Ureter (tissue), 1 donor: Measurements from ENCODE around the gene ALK. TPM values are rescaled to one million over a fixed set of nuclear protein-coding genes. Genes with fewer than 3 reads are reported as not detected.

Source experiments
- DNase-seq: peaks from one replicate; pipeline ENCODE4 v3.0.0-alpha.2; 2020; ENCODE audit warnings: low spot score
- total RNA-seq: library from RNA; stranded (reverse); gene quantifications from one replicate; pipeline ENCODE4 v1.2.4, GENCODE V29; 2023
- donor health status: DM: yes; HTN: yes; CAD: no.

Gene ALK
- total RNA-seq, 1 donor from 2014 or later, result 0.36 TPM

GRCh38 chr2:29452036-29452435 is 469.4 kb downstream of the ALK start:
- no peak for DNase-seq

- no peak for DNase-seq
Observed at GRCh38 chr2:29450596-29451222, 470.7 kb downstream of the ALK start.

GRCh38 chr2:29449499-29449898 is 471.9 kb downstream of the ALK start:
- DNase-seq, result no peak

- no peak for DNase-seq
Observed at GRCh38 chr2:29448096-29448688, 473.2 kb downstream of the ALK start.

DNA sequence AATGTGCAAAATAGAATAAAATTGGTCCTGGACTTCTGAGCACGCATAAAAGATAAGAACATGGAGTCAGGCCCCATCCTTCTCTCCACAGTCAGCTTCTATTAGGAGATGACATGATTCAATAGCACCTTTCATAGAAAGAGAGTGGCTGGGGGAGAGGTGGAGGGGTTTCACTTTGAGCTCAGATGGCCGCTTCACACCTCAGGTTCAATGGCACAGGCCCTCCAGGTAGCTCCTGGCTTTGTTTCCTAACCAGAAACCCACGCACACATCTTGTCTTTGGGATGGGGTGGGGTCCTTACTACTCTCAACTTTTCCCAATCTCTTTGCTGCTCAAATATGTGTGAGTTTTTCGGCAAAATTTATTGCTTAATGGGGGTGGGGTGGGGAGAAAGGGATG is 473.9 kb downstream of the ALK start:
- no peak for DNase-seq

GRCh38 chr2:29446847-29447246 is 474.5 kb downstream of the ALK start:
- DNase-seq, result no peak

GRCh38 chr2:29444150-29444549 is 477.2 kb downstream of the ALK start:
- no peak for DNase-seq

DNA sequence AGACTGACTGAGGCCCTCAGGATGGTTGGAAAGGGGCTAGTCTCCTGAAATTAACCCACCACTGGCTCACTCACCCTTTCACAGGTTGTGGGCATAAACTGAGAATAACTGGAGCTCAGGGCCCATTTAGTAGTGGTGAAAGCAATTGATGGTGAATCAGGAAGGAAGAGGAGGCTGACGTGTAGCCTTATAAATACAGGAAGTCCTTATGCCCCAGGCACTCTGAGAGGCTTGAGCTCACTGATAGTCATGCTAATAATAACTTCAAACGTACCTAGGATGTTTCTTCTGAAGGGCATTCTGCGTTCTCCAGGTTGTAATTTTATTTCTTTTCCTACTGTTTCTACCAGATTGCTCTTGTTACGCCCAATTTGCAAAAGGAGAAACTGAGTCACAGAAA is 477.8 kb downstream of the ALK start:
- no peak for DNase-seq

- DNase-seq, result no peak
Observed at GRCh38 chr2:29443151-29443550, 478.2 kb downstream of the ALK start.

GRCh38 chr2:29440921-29441623 is 480.3 kb downstream of the ALK start:
- no peak for DNase-seq

GRCh38 chr2:29433920-29434319 is 487.5 kb downstream of the ALK start:
- DNase-seq, result no peak

DNA sequence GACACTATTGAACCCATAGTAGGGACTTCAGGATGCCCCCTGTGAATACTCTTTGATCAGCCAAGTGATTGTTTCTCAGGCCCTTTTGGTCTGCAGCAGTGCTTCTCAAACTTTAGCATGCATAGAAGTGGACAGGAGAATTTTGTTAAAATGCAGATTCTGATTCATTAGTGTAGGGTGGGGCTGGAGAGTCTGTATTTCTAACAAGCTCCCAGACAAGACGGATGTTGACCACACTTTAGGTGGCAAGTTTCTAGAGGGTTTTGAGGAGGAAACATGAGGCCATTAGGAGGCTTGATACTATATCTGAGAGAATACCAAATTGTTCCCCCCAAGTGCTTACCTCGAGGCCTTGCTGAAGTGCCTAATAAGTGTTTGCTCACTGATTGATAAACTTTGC is 488.3 kb downstream of the ALK start:
- no peak for DNase-seq

DNA sequence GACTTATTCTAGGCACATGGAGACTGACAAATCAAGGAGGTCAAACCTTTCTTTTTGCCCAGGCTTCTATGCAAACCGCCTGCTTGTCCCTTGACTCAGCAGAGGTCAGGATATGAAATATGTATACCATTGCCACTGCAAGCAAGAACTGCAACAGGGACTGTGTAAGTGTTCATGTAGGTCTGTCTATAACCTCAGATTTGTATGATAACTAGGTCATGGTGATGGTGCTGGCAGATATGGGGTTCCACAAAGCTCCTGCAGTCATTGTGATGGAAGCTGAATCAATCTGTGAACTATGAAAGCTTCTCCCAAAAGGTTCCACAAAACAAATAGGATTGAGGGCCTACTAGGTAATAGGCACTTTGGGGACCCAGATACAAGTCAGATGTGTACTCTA is 489.9 kb downstream of the ALK start:
- no peak for DNase-seq

GRCh38 chr2:29430382-29431112 is 490.8 kb downstream of the ALK start:
- DNase-seq, result no peak

GRCh38 chr2:29426354-29426753 is 495.0 kb downstream of the ALK start:
- no peak for DNase-seq

DNA sequence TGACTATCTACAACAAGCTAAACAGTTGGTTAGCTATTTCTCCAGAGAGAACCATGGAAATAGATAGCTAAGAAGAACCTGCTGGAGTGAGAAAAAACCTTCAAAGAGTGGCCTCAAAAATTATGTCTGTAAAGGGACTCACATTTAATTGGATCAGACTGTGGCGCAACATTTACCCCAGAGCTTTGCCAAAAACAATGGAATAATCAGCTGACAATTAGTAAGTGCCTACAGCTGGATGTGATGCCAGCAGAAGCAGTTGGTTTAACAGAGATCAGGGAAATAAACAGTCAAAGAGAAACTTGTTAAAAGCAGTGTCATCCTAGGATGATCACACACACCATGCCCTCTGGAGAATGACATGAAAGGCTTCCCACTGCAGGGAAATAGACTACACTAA is 495.5 kb downstream of the ALK start:
- DNase-seq, result no peak

DNA sequence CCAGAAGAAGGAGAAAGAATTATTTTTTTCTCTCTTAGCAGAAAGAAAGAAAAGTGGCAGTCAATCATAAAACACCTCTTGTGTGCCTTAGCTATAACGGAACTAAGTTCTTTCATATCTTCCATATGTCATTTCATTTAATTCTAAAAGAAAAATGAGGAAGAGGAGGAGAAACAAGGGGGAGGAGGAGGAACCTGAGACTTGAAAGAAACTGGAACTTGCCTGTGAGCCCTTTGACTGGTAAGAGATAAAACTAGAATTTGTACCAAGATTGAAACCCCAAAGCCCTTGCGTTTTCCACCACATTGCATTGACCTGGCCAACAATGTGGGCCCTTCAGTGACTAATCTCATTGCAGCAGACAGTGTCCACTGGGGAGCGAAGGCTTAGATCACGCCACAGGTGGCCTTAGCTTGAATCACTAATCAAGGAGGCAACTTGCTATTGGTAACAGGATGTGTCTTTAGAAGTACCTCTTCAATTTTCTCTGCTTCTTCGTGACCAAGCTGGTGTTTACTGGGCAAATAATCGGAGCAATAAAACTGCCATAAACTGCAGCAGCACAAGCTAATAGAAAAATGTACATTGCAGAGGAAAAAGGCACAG is 498.2 kb downstream of the ALK start:
- no peak for DNase-seq

DNA sequence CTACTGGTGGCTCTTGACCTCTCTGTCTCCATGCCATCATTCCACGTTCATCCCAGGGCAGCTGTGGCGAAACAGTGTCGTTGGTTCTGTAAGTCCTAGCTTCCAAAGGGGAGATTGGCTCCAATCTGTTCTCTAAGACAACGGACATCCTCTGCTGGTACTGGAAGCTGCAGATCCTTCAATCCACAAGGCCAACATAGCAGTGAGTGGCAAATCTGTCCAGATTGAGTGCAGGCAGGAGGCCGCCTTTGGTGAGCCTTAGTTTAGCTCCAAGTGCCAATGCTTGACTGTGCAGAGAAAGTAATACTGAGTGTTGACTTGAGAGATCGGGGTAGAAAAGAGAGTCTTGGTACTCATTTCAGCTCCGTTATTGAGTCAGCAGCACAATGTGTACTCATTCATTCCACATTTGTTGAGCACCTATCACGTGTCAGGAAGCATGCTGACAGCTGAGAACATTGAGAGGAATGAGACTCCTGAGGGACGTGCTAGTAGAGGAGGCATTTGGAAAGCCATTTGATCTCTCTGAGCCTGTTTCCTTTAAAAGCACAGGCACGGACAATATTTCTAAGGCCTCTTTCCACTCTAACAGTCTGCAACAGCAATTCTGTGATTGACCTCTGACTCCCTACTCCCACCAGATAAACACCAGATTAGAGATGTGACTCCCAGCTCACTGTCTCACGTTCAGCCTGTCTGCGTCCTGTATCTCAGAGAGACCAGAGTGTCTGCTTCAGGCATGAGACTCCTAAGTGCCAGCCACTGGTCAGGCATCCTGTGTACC is 500.2 kb downstream of the ALK start:
- no peak for DNase-seq

GRCh38 chr2:29420464-29420863 is 500.9 kb downstream of the ALK start:
- no peak for DNase-seq

- DNase-seq, result no peak
Observed at GRCh38 chr2:29417630-29418029, 503.8 kb downstream of the ALK start.

DNA sequence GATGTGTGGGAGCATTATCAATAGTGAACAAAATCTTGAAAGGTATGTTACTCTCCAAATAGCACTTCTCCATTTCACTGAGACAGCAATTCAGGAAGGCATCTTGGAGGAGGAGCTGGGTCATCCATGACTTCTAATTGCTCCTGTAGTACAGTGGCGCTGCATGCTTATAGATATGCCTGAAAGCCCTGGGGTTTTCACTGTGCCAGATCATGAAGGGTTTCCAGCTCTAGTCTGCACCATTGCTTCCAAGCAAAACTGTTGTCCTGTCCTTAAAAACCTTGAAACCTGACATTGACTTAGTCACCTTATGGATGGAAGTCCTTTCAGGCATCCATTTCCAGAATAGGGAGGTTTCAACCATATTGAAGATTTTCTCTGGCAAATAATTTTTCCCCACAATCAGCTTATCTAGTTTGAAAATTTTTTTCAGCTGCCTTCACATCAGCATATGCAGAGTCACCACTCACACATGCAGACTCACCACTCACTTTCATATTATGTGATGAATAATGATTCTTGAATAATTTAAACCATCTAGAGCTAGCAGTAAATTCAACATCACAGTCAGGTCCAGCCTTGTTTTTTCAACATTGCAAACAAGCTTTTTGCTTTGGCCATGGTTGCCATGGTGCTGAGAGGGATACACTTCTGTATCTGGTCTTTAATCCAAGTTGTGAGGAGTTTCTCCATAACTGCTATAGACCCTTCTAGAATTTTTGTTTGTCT is 509.0 kb downstream of the ALK start:
- no peak for DNase-seq
